ENCODE measurements around the gene CEMIP.

DNA sequence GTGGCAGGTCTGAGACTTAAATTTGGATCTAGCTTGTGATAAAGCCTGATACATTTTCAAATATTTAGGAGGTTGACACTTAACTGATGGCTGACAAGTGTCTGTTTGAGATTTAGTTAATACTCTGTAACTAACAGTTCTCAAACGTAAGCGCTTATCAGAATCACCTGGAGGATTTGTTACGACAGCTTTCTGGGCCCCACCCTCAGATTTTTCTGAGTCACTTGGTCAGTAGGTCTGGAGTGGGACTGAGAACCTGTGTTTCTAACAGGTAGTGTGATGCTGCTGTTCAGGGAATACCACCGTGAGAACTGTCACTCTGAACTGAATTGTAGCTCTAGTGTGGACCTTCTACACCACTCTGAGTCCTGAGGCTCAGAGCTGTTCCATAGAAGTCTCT, 85.5 kb downstream of the CEMIP start:
- TF ChIP-seq, protein P1, sequence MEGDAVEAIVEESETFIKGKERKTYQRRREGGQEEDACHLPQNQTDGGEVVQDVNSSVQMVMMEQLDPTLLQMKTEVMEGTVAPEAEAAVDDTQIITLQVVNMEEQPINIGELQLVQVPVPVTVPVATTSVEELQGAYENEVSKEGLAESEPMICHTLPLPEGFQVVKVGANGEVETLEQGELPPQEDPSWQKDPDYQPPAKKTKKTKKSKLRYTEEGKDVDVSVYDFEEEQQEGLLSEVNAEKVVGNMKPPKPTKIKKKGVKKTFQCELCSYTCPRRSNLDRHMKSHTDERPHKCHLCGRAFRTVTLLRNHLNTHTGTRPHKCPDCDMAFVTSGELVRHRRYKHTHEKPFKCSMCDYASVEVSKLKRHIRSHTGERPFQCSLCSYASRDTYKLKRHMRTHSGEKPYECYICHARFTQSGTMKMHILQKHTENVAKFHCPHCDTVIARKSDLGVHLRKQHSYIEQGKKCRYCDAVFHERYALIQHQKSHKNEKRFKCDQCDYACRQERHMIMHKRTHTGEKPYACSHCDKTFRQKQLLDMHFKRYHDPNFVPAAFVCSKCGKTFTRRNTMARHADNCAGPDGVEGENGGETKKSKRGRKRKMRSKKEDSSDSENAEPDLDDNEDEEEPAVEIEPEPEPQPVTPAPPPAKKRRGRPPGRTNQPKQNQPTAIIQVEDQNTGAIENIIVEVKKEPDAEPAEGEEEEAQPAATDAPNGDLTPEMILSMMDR (IDR thresholded peaks at IDR 0.05 in 4 of 5, conservative IDR thresholded peaks at IDR 0.05 in 1 of 5) = no peak
- TF ChIP-seq POLR2A (IDR thresholded peaks at IDR 0.05) = no peak
